Smooth muscle cell (in vitro differentiated cells): ENCODE data around the gene TNS3. TPM values are rescaled to one million over a fixed set of nuclear protein-coding genes. Genes with fewer than 3 reads are reported as not detected.
A peak's percentile ranks its signal among the peaks of the same experiment; 100 is the strongest.

ENCODE experiments used
- DNase-seq: peaks from one replicate; lab custom pipeline; 2025; ENCODE audit not compliant: unreplicated experiment; lab: John Stamatoyannopoulos, UW
- H2AFZ ChIP-seq: fragments of 200-600 bp; sonication (generic); 2 replicates; pipeline ENCODE4 v1.6.0; 2016; ENCODE audit warnings: antibody characterized with exemption, low read depth, mild to moderate bottlenecking
- H3F3A ChIP-seq: fragments of 200-600 bp; sonication (generic); 2 replicates; pipeline ENCODE4 v1.6.0; 2017; ENCODE audit warnings: antibody characterized with exemption, low read depth
- H3K27ac ChIP-seq: fragments of 200-600 bp; sonication (generic); 2 replicates; pipeline ENCODE4 v1.5.1; 2016; ENCODE audit warnings: low read depth, mild to moderate bottlenecking
- H3K27me3 ChIP-seq: fragments of 200-600 bp; sonication (generic); 2 replicates; pipeline ENCODE4 v1.6.1; 2016; ENCODE audit warnings: low read depth, mild to moderate bottlenecking
- H3K36me3 ChIP-seq: fragments of 200-600 bp; sonication (generic); 2 replicates; pipeline ENCODE4 v1.5.1; 2016; ENCODE audit warnings: low read depth
- H3K4me1 ChIP-seq: fragments of 200-600 bp; sonication (generic); 2 replicates; pipeline ENCODE4 v1.5.1; 2016; ENCODE audit warnings: low read depth
- H3K4me2 ChIP-seq: fragments of 200-600 bp; sonication (generic); 2 replicates; pipeline ENCODE4 v1.6.0; 2016; ENCODE audit warnings: mild to moderate bottlenecking
- H3K4me3 ChIP-seq: fragments of 200-600 bp; sonication (generic); 2 replicates; pipeline ENCODE4 v1.5.1; 2016; ENCODE audit warnings: mild to moderate bottlenecking
- H3K79me2 ChIP-seq: fragments of 200-600 bp; sonication (generic); 2 replicates; pipeline ENCODE4 v1.6.0; 2016; ENCODE audit warnings: low read depth, mild to moderate bottlenecking
- H3K9ac ChIP-seq: fragments of 200-600 bp; sonication (generic); 2 replicates; pipeline ENCODE4 v1.6.0; 2016; ENCODE audit warnings: low read depth
- H3K9me3 ChIP-seq: fragments of 200-600 bp; sonication (generic); replicated peaks from 2 replicates; pipeline ENCODE4 v1.5.1; 2016; ENCODE audit warnings: low read depth
- H4K20me1 ChIP-seq: fragments of 200-600 bp; sonication (generic); 2 replicates; pipeline ENCODE4 v1.6.0; 2016; ENCODE audit warnings: low read depth
- WGBS: methylation state at CpG from one replicate; pipeline ENCODE4 v1.1.7; 2016; ENCODE audit warnings: low lambda C conversion rate; 5-methylcytosine and 5-hydroxymethylcytosine counted together
- polyA plus RNA-seq: library from polyadenylated mRNA; unstranded; fragments of >200 nt; fragmentation: Nextera tagmentation; extraction: Ambion mirVana; gene quantifications from 2 replicates; pipeline ENCODE4 v1.2.1, GENCODE V29; 2016
- total RNA-seq: library from RNA; depleted of rRNA; stranded (reverse); fragments of >200 nt; gene quantifications from 2 replicates; pipeline ENCODE4 v1.2.3, GENCODE V29; 2014
- TF ChIP-seq, protein P1 (sequence below): fragments of 200-600 bp; sonication (generic); IDR thresholded peaks from 2 replicates; pipeline ENCODE4 v1.5.1; 2017; ENCODE audit warnings: borderline replicate concordance, mild to moderate bottlenecking, antibody characterized with exemption; ENCODE audit not compliant: insufficient read depth, poor library complexity, severe bottlenecking

TNS3 gene
- total and polyA plus RNA-seq, 2 experiments from 2014 or later = 32.6 to 50.5 TPM

DNA sequence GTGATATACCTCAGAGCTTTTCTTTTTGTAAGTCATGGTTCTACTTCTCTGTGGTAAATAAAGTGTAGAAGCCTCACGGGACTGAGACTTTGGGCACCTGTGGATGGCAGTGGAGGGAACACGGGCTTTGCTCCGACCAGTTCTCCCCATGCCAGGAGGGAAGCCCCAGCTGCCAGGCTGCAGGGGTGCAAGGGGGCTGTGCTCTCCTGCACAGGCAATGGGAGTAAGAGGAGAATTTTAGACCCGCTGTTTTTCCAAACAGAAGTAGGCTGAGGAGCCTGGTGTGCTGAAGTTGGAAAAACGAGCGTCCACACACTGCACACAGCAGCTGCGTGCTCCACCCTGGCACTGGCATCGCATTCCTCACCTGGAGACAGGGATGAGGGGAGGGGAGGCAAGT, 282.4 kb downstream of the TNS3 start:
- Histone ChIP-seq H3K79me2 (no peaks in the 10 kb centered on the region), H3K27me3 (no peaks in the 10 kb centered on the region), H3K4me3 (no peak overlapping the region), H3K9ac (no peak overlapping the region), H3K9me3 (no peaks in the 10 kb centered on the region), H4K20me1 (no peaks in the 10 kb centered on the region), H3K27ac (peak overlapping the region; percentile 24), H3K4me2 (no peak overlapping the region), H3F3A (peaks cover 16% of the 10 kb centered on the region), H3K4me1 (peaks cover 3% of the 10 kb centered on the region), H3K36me3 (no peaks in the 10 kb centered on the region), H2AFZ (no peak overlapping the region)
- 96% methylated on average over 8 of the region's 8 CpGs for WGBS
- TF ChIP-seq, protein P1, sequence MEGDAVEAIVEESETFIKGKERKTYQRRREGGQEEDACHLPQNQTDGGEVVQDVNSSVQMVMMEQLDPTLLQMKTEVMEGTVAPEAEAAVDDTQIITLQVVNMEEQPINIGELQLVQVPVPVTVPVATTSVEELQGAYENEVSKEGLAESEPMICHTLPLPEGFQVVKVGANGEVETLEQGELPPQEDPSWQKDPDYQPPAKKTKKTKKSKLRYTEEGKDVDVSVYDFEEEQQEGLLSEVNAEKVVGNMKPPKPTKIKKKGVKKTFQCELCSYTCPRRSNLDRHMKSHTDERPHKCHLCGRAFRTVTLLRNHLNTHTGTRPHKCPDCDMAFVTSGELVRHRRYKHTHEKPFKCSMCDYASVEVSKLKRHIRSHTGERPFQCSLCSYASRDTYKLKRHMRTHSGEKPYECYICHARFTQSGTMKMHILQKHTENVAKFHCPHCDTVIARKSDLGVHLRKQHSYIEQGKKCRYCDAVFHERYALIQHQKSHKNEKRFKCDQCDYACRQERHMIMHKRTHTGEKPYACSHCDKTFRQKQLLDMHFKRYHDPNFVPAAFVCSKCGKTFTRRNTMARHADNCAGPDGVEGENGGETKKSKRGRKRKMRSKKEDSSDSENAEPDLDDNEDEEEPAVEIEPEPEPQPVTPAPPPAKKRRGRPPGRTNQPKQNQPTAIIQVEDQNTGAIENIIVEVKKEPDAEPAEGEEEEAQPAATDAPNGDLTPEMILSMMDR = no peak
- no peak for DNase-seq

DNA sequence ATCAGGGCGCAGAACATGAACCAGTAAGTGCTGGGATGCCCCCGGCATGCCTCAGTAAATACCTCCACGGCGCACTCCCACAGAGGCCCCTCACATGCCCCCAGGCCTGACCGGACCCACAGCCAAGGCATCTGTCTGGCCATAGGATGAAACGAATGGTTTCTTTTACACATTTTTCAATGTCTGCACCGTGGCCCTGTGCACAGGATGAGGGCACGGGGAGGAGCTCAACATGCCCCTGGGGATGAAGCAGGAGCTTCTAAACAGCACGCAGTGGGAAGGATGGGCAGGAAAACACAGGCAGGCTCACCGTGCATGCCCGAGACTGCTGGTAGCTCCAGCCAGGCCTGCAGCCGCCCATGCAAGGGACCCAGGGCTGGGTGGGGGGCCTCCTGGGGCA, 283.3 kb downstream of the TNS3 start:
- H3K4me2 ChIP-seq = no peak overlapping the region
- peaks cover 3% of the 10 kb centered on the region for H3K4me1 ChIP-seq
- no peaks in the 10 kb centered on the region for H3K79me2 ChIP-seq
- H3K36me3 ChIP-seq = no peaks in the 10 kb centered on the region
- no peaks in the 10 kb centered on the region for H3K9me3 ChIP-seq
- no peaks in the 10 kb centered on the region for H4K20me1 ChIP-seq
- no peak overlapping the region for H2AFZ ChIP-seq
- DNase-seq = no peak
- no peak overlapping the region for H3K4me3 ChIP-seq
- 73% methylated on average over 12 of the region's 12 CpGs for WGBS
- TF ChIP-seq, protein P1 = no peak
- H3F3A ChIP-seq = peaks cover 24% of the 10 kb centered on the region
- no peaks in the 10 kb centered on the region for H3K27me3 ChIP-seq
- peak overlapping the region; percentile 24 for H3K27ac ChIP-seq
- H3K9ac ChIP-seq = no peak overlapping the region

DNA sequence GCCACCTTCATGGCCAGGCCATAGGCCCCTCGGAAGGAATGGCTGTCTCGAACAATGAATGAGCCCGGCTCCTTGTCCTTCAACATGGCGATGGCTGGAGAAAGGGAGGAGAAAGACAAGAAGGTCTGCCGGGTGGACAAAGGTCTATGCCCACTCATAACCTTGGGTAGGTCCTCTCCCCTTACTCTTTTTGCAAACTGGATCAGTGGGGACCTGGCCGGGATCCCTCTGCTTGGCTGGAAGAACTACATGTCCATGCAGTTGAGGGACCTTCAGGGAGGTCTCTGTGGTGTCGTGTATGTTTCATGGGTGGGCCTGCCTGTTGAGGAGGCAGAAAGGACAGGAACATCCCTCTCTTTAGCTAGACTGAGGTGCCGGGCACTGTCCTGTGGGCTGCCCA, 284.8 kb downstream of the TNS3 start:
- peaks cover 10% of the 10 kb centered on the region for H3K4me1 ChIP-seq
- no peaks in the 10 kb centered on the region for H3K27me3 ChIP-seq
- H3F3A ChIP-seq = peaks cover 30% of the 10 kb centered on the region
- TF ChIP-seq, protein P1 = no peak
- no peak overlapping the region for H2AFZ ChIP-seq
- no peak overlapping the region for H3K4me3 ChIP-seq
- no peak overlapping the region for H3K4me2 ChIP-seq
- no peaks in the 10 kb centered on the region for H3K79me2 ChIP-seq
- H4K20me1 ChIP-seq = no peaks in the 10 kb centered on the region
- DNase-seq = no peak
- WGBS = 95% methylated on average over 8 of the region's 8 CpGs
- H3K9me3 ChIP-seq = no peaks in the 10 kb centered on the region
- no peak overlapping the region for H3K9ac ChIP-seq
- H3K27ac ChIP-seq = no peak overlapping the region
- no peaks in the 10 kb centered on the region for H3K36me3 ChIP-seq

DNA sequence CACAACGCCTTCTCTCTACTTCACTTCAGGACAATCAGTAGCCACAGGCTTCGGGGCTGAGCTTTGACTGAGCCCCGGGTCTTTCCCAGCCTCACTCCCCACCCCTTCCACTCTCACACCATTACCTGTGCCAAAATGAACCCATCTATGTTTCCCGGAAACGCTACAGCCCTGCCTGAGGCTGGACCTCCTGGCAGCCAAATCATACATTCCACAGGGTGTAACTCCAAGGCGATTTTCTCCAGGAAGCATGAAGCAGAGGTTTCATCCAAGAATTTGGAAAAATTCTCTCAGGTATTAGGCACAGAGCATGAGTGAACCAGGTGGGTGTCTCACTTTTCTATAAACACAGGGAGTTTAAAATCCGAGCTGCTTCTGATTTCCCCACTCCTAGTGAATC, 286.3 kb downstream of the TNS3 start:
- peak overlapping the region; percentile 93 for H3K27ac ChIP-seq
- no peak for DNase-seq
- no peaks in the 10 kb centered on the region for H3K9me3 ChIP-seq
- H3F3A ChIP-seq = peaks cover 30% of the 10 kb centered on the region
- H2AFZ ChIP-seq = no peak overlapping the region
- 91% methylated on average over 7 of the region's 7 CpGs for WGBS
- TF ChIP-seq, protein P1 = no peak
- no peaks in the 10 kb centered on the region for H3K79me2 ChIP-seq
- H3K27me3 ChIP-seq = no peaks in the 10 kb centered on the region
- H4K20me1 ChIP-seq = no peaks in the 10 kb centered on the region
- no peak overlapping the region for H3K4me2 ChIP-seq
- H3K4me1 ChIP-seq = peaks cover 14% of the 10 kb centered on the region
- H3K9ac ChIP-seq = no peak overlapping the region
- no peak overlapping the region for H3K4me3 ChIP-seq
- H3K36me3 ChIP-seq = no peaks in the 10 kb centered on the region
